COLO668 (cell line): ENCODE results near the gene TENM4.

Experiments used
- DNase-seq: peaks from one replicate; lab custom pipeline; 2025; ENCODE audit not compliant: unreplicated experiment; lab: John Stamatoyannopoulos, UW

TENM4 gene

DNA sequence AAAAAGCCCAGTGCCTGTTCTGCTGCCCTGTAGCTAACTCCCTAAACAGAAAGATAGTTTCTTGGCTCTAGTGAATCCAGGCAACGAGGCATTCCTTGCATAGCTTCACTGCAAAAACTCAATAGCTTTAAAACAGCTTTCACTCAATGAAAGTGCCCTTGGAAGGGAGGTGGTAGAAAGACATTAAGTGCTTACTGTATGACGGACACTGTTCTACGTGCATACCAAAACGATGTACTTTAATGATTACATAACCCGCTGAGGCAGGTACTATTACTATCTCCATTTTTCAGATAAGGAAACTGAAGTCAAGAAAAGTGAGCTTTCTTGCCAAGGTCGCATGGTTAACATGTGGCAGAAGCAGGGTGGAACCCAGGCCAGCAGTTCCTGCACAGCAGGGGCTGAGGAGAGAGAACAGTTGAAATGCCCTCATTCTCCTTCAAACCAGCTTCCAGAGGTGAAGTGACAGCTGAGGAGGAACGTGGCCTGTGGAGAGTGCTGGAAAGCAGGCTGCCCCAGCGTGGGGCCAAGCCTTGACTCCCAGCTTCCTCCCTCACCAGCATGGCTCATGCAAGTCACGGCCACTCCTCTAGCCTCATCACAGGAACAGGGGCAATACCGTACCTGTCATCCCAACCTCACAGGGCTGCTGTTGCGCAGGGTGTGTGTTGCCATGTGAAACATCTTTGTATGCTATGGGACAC is 638.6 kb downstream of the TENM4 start:
- no peak for DNase-seq

DNA sequence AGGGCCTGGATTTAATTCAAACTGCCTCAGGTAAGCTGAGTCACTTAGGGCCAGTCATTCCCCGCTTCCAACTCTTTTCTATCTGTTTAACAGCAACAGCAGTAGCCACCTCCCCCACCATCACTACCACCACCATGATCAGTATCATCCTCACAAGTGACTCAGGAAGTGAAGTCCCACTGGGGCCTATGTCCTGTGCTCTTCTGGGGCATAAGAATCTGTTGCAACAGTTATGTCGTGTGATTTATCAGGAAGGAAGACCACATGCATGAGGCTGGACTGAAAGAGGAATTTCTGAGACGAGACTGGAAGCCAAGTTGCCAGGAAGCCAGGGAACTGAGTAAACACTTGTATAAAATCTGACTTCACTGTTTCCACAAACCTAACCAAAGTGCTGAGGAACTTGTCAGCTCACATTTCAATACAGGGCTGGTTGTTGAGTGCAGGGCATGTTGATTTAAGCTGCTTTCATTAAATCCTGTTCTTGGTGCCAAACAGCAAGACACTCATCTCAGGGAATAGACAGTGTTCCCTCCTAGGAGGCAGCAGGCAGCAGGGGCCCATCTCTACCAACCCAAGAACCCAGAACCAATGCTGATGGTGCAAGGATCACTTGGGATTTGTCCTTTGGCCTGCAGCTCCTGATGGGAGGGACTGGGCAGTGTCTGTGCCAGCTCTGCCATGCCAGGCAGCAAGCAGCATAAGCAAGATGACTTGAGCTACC is 639.5 kb downstream of the TENM4 start:
- DNase-seq = peak; percentile 17

DNA sequence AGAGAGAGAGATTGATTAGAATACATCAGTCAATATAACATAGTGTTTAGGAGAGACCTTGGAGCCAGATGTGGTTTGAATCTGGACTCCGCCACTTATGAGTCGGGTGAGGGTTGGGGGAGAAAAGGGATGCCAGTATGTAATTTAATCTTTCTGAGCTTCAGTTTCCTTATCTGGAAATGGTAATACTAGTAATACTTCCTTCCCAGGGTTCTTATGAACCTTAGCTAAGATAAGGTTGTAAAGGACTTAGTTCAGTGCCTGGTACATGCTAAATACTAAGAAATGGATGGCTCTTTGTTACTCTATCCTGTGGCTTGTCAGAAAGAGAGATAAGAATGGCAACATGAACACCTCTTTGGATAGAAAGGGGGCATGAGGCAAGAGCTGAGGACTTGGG is 640.1 kb downstream of the TENM4 start:
- no peak for DNase-seq

DNA sequence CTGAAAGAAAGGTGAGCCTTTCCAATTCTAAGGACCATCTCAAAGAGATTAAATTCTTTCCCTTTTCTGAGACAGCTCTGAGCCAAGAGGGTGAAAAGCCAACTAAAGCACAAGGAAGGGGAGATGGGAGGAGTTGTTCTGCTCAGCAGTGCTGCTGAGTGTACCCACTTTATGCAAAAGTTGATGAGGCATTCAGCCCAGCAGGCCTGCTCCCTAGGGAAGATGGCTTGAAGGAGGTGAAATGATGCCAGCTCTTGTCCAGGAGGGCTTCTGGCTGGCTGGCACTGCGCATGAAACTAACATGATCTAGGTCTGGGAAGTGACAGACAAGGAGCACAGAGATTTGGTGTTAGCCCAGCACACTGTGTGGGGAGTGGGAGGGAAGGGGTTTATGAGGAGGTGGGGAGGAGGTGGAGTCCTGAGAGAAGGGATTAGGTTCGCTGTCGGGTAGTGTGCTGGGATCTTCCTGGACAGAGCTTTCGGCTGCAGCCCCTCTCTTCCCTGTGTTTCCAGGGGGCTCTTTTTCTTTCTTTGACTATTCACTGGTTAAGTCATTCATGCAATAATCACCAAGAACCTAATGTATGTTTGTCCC is 640.6 kb downstream of the TENM4 start:
- DNase-seq = no peak

DNA sequence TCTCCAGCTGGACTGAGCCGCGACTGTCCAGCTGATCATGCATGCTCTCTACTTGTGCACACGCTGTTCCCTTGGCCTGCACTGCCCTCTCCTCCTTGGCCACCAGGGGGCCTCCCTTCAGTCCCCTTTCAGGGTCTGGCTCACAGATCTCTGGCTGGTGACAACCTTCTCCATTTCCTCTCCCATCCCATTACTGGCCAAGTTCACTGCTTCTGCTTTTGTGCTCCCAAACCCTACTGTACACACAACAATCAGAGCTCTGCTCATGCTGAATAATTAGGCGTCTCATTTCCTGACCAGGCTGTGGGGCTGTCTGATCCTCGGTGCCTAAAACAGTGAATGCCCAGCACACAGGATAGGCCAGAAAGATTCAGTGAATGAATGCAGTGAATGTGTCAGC is 642.2 kb downstream of the TENM4 start:
- DNase-seq = peak; percentile 53

DNA sequence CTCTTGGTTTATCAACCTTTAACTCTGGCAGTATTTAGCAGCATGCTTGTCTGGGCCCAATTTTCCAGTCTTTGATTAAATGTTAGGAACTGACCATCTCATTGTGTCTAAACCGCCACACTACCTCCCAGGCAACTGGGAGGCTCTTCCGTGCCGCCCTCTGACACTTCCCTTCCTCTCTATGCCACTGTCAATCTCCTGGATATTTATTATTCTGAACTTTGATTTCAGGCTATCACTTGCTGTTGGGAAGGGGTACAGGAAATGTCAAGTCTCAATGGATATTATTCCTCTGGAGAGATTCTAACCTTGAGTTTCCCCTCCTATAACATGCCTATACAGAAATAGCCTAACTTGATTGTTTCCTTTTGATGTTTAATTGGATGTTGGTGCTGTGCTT is 643.3 kb downstream of the TENM4 start:
- DNase-seq = no peak

DNA sequence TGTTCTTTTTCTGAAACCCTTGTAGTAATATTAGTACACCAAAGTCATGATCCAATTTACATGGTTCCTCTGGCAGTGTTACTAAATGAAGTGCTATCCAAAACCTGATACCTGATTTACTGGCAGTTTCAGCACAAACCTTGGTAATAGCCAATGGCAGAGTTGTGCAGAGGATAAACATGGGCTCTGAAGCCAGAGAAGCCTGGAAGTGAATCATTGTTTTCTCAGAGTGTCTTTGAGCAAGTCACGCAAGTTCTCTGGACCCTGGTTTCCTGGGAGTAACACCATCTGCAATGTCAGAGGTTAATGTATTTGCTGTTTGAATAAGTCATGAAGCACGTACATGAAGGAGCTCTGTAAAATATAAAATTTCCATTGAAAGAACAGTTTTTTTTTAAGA is 643.9 kb downstream of the TENM4 start:
- DNase-seq = no peak

DNA sequence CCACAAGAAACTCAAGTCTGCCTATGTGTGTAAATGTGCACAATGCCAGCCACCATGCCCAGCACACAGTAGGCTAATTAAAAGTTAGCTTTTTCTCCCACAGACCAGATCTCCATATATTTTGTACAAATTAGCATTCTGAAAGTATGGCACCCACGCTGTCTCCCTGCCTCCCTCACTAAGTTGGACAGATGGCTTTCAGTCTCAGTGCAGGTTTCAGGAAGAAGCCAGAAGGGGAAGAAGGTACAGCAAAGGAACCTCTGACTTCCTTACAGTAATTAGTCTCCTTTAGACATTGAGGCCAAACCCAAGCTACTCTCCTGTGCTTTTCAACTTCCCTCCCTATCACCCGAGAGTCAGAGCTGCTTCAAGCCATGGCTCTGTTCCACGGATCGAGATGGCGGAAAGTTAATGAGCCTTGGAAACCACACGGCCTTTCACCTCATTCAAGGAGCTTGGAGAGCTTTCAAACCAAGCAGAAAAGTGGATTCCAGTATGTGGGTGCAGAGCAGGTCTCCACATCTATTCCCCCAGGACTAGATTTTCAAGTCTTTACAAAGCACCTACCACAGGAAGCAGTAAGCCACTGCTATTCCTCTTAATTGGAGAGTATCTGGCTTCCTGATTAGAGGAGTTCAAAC is 645.1 kb downstream of the TENM4 start:
- DNase-seq = no peak

DNA sequence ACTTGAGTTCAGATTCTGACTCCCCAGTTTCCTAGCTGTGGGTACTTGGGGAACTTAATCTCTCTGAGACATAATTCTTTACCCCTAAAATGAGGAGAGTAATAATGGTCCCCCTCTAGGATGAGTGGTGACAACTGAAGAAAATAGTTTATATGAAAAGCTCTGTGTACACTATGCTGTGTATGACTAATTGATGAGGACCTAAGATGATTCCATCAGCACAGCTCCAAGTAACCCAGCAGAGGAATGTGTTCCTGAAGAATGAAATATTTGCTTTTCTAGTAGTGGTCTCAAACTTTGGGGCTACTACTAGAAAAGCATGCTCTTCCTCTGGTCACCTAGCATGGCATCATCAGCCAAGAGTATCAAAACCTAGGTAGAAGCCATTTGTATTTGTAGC is 648.9 kb downstream of the TENM4 start:
- DNase-seq = no peak

DNA sequence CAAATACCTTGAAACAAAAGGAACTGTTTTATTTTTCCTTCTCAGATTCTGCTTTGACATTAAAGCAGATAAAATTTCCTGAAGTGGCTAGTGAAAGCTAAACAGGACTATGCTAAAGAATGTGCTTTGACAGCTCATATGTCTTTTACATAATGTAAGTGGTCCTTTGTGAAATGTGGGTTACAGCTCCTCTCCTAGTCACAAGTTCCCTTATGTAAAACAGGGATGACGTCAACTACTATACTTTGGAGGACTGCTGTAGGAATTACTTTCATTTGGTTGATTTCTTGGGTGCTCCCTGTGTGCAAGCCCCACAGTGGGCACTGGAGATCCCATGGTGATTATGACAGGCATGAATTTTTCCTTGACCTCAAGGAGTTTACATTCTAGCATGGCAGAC is 649.6 kb downstream of the TENM4 start:
- DNase-seq = no peak

DNA sequence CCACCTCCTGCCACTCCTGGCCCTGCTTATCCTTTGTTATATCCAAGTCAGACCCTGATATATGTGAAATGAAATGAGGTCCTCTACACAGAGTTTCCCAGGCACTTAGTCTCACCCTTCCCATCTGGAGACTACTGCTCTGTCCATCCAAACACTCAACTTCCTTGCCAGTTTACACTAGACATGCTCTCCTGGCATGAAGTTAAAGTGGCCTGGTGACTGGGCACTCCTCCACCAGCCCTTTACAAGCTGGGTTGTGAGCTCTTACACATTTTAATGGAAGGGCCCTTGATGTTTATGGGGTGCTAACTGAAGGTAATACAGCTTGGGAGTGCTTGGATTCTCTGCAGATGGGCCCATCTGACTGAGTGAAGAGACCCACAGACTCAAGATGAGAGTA is 650.0 kb downstream of the TENM4 start:
- DNase-seq = no peak

DNA sequence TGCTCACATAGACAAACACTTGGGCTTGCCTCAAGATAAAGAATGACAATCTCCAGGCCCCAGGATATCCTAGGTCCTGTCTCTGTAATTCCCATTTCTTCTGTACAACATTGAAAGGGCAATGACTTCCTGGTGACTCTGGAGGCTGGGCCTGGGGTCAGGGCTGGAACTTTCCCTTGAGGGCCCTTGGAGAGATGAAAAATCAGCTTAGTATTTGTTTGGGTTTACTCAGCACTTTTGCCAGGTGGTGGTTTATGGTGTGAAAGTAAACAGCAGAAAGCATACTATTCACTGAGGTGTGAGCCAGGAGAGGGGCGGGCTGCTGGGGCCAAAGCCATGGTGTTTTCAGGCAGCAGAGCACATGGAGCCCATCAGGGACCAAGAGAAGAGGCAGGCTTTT is 651.5 kb downstream of the TENM4 start:
- DNase-seq = peak; percentile 44

DNA sequence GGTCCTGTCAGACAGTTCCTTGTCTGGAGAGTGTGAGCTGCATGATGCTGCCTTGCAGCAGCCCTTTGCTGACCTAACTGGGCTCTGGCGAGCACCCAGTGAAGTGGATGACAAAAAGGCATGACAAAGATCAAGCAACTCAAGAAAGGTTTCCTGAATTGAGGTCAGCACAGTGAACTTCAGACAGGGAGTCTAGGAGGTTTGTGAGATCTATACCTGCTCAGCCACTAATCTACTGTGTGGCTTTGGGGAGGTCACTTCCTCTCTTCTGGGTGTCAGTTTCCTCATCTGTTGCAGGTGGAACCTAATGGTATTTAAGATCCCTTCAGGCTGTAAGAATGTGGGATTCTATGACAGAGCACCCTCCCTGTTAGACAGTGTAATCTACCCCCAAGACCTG is 652.3 kb downstream of the TENM4 start:
- no peak for DNase-seq

DNA sequence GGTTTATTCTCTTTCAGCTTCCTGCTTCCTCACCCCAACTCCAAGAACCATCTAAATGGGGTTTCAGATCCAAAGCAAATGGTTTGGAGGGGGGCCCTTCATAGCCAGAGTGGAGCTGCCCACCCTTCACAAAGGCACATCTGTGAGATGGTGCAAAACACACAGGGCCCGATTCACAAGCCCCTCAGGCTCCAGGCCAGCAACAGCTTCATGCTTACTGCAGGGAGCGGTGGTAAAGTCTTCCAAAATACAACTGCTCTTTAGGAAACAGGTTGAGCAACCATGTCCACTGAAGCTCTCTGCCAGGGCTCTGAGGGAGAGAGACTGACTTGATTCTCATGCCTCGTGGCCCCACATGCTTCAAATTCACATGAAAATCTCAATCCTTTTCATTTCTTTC is 653.1 kb downstream of the TENM4 start:
- DNase-seq = no peak

DNA sequence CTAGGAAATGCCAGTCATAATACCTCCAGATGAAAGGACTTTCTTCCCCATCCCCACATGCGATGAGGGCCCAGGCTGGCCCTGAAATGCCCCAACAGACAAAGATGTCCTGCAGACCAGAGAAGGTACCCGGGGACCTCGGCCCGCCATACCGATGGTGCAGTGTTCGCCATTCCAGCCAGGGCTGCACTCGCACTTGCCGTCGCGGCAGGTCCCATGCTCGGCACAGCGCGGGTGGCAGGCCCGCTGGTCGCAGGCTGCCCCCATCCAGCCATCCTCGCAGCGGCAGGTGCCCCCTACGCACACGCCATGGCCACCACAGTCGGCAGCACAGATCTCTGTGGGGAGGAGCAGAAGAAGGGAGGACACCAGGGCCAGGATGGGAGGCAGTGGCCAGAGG is 654.1 kb downstream of the TENM4 start:
- DNase-seq = no peak

DNA sequence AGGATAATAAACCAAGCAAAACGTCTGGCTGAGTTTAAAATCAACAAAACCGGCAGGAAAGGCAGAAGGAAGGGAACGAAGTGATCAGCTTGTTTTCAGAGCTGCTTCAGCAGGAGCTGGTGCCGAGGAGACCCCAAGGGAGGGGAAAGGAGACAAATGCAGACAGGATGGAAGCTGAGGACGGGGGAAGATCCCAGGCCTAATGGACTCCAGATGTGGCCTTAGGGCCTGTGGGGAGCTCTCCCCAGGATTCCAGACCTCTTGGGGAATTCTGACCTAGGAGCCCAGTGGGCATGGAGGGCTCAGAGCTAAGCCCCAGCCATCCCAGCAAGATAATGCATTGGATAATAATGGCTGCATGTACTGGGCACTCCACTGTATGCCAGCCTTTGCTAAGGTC is 654.7 kb downstream of the TENM4 start:
- DNase-seq = no peak

DNA sequence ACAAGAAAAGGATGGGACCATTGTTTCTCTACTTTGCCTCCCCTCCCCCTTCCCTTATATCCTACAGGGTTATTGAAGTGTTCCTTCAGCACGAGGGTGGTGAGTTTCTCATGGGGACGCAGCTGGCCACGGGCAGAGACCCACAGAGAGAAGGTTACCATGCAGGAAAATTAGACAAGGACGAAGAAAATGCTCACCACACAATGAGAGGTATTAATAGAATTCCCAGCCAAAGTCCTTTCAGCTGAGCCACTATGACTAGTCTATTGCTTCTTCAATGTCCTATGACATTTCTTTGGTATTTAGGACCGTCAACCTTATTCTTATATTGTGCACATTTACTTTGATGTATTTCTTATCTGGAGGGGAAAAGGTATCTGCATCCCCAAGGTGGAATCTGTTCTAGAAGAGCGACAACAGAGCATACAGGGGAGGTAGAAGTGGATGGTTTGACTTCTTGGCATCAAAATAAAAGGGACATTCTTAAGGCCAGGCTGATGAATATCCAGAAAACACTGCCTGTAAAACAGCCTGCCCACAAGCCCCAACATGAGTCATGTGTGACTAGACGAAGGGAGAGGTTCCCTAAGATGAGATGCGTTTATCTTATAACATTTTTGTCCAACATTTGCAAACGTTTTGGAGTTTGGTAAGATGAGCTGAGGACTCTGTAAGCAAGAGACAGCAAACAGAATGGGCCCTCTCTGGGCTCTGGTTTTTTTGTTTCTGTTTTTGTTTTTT is 656.3 kb downstream of the TENM4 start:
- no peak for DNase-seq

DNA sequence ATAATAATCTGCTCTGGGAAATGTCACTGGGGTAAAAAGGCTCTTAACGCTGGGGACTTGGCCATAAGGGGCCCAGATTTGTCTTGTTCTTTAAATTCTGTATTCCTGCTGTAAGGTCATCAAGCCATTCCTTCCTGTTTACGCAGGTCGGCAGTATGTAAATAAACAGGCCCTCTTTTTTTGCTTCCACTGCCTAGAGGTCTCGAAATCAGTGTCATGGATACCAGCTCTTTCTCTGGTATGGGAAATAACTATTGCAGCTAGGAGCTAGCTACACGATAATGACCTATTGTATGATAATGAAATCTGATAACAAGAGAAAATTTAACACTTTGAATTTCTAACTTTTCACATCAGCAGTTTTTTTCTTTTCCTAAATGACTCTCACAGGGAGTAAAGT is 657.0 kb downstream of the TENM4 start:
- DNase-seq = no peak

DNA sequence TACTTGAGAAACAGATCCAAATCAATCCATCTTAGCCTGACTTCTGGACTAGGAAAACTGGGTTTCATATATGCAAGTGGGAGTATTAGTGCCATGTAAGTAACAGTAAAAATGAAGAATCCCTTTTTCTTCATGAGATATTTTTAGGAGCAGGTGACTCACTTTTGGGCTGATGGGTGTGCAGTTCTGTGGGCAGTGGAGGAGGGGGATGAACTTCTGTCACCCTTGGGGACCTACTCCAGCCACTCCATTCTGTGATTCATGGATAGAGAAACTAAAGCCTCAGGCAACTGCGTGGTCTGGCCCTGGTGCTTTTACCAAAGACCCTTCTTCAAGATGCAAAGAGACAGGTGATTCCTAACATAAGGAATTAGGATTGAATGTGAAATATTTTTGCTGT is 657.5 kb downstream of the TENM4 start:
- no peak for DNase-seq

DNA sequence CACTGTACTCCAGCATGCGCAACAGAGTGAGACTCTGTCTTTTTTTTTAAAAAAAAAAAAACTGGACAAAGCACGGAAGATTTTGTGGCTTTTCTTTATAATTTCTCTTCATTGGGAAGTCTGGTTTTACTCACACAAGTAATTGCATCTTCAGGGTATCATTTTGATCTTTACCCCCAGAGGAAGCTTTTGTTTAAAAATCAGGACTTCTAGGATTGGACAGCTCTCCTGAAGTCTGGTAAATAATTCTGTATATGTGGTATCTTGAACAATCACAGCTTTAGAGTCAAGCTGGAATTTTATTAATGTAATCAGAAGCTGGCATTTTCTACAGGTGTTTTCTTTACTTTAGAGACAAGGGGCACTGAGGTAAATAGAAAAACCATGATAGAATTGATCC is 658.1 kb downstream of the TENM4 start:
- no peak for DNase-seq

DNA sequence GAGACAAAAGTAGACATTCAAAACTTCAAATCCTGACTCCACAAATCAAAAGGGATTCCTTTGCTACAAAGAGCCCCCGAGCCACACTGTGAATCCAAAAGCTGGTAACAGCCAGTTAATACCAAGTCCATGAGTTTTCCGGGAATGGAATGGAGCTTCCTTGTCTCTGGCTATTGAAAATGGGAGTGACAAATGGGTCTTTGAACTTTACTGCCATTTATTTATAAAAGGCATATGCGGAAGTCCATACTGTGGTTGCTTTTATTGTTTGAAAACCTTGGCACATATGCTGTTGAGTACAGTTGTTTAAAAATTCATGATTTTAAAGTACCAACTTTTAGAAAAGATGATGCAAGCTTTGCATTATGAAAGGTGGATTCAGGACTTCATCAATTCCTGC is 659.9 kb downstream of the TENM4 start:
- no peak for DNase-seq
